ENCODE measurements around the gene DOCK2.

Gene DOCK2

GRCh38 chr5:169599451-169599850, 37.6 kb upstream of the DOCK2 start:
- no peak for TF ChIP-seq POLR2AphosphoS5 (IDR thresholded peaks at IDR 0.05; ENCODE audit: low read depth, low read length)
- TF ChIP-seq SIN3A (IDR thresholded peaks at IDR 0.05; ENCODE audit: borderline replicate concordance, insufficient read depth, low read length) = no peak
- no peak for TF ChIP-seq TAF1 (IDR thresholded peaks at IDR 0.05; ENCODE audit: borderline replicate concordance, insufficient read depth, low read length)
- TF ChIP-seq FOXP2 (optimal IDR thresholded peaks at IDR 0.05; ENCODE audit: borderline replicate concordance, extremely low read depth, extremely low read length, insufficient read depth) = no peak
- no peak for TF ChIP-seq REST (IDR thresholded peaks at IDR 0.05; ENCODE audit: insufficient read depth in 1 of 2, low read depth in 2 of 2, low read length in 2 of 2)

GRCh38 chr5:169602535-169602934, 34.5 kb upstream of the DOCK2 start:
- no peak for TF ChIP-seq SIN3A (IDR thresholded peaks at IDR 0.05; ENCODE audit: borderline replicate concordance, insufficient read depth, low read length)
- no peak for TF ChIP-seq FOXP2 (optimal IDR thresholded peaks at IDR 0.05; ENCODE audit: borderline replicate concordance, extremely low read depth, extremely low read length, insufficient read depth)
- no peak for TF ChIP-seq TAF1 (IDR thresholded peaks at IDR 0.05; ENCODE audit: borderline replicate concordance, insufficient read depth, low read length)
- no peak for TF ChIP-seq POLR2AphosphoS5 (IDR thresholded peaks at IDR 0.05; ENCODE audit: low read depth, low read length)
- TF ChIP-seq REST (IDR thresholded peaks at IDR 0.05; ENCODE audit: insufficient read depth in 1 of 2, low read depth in 2 of 2, low read length in 2 of 2) = no peak

GRCh38 chr5:169606279-169606678, 30.8 kb upstream of the DOCK2 start:
- no peak for TF ChIP-seq REST (IDR thresholded peaks at IDR 0.05; ENCODE audit: insufficient read depth in 1 of 2, low read depth in 2 of 2, low read length in 2 of 2)
- TF ChIP-seq SIN3A (IDR thresholded peaks at IDR 0.05; ENCODE audit: borderline replicate concordance, insufficient read depth, low read length) = no peak
- no peak for TF ChIP-seq POLR2AphosphoS5 (IDR thresholded peaks at IDR 0.05; ENCODE audit: low read depth, low read length)

GRCh38 chr5:169607882-169608281, 29.2 kb upstream of the DOCK2 start:
- TF ChIP-seq FOXP2 (optimal IDR thresholded peaks at IDR 0.05; ENCODE audit: borderline replicate concordance, extremely low read depth, extremely low read length, insufficient read depth) (no peak), SIN3A (IDR thresholded peaks at IDR 0.05; ENCODE audit: borderline replicate concordance, insufficient read depth, low read length) (no peak), TAF1 (IDR thresholded peaks at IDR 0.05; ENCODE audit: borderline replicate concordance, insufficient read depth, low read length) (no peak), POLR2AphosphoS5 (IDR thresholded peaks at IDR 0.05; ENCODE audit: low read depth, low read length) (no peak), REST (IDR thresholded peaks at IDR 0.05; ENCODE audit: insufficient read depth in 1 of 2, low read depth in 2 of 2, low read length in 2 of 2) (no peak)

- TF ChIP-seq TAF1 (IDR thresholded peaks at IDR 0.05; ENCODE audit: borderline replicate concordance, insufficient read depth, low read length) (no peak), FOXP2 (optimal IDR thresholded peaks at IDR 0.05; ENCODE audit: borderline replicate concordance, extremely low read depth, extremely low read length, insufficient read depth) (no peak), SIN3A (IDR thresholded peaks at IDR 0.05; ENCODE audit: borderline replicate concordance, insufficient read depth, low read length) (no peak), REST (IDR thresholded peaks at IDR 0.05; ENCODE audit: insufficient read depth in 1 of 2, low read depth in 2 of 2, low read length in 2 of 2) (no peak), POLR2AphosphoS5 (IDR thresholded peaks at IDR 0.05; ENCODE audit: low read depth, low read length) (no peak)
Measured at GRCh38 chr5:169609716-169610115, 27.4 kb upstream of the DOCK2 start.
